GM21825 (cell line): ENCODE data around the gene ITPR1.
A peak's percentile ranks its signal among the peaks of the same experiment; 100 is the strongest.

Experiments
- ATAC-seq: cut with Tn5 transposase; IDR thresholded peaks from one replicate; pipeline ENCODE4 v1.9.1; 2021; ENCODE audit warnings: mild to moderate bottlenecking, moderate library complexity; ENCODE audit not compliant: unreplicated experiment

Gene ITPR1

DNA sequence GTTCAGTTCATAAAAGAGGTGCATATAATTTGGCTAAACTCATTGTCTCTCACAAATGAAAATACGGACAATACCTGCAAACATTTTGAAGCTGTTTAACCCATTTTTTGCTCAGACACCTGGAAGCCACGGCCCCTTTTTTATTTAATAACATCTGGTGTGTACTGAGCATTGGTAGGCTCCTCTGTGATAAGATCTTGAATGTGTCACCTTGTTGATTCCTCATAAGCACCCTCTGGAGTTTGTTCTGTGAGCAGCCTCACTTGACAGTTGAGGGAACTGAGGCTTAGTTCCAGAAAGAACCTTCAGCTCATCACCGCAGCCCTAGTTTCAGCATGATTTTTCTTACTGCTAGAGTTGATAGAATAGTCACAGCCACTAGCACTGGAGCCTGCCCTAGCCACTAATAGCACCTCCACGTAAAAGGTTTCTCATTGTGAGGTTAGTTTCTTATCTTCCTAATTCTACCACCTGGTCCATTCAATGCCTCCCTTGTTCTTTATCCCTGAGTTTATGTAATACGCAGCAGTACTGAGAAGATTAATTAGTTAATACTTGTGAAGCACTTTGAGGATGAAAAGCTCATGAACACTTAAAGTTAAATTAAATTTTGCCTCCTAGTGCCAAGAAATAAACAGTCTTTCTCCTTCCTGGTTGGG, 71.9 kb downstream of the ITPR1 start:
- no peak for ATAC-seq

DNA sequence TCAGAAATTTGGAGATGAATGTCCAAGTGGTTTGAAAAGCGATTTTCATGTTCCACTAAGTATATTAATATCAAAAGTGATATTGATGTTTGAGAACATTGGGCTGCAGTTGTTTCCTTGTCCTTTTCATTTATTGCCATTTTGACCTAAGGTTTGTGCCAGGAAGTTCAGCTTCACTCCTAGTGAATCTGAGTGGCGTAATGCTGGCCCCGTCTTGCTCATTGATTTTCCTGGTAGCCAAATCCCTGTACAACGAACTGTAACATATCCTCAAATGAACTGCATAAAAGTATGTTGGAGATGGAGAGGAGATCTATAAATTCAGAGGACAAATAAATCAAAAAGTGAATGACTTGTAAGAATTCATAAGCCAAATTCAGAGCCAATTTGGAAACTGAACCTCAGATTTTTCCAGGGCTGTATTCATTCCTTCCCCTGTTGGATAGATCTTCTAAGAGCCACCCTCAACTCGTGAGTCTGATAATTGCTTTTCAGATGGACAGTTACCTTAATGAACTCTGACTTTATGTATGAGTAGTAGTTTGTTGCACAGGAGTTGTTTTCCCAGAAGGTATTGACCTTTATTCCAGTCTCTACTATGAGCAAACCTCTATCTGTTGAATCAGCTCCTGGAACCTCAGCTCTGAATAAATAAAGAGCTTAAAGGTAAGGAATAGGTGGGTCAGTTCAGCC, 72.8 kb downstream of the ITPR1 start:
- ATAC-seq: no peak

DNA sequence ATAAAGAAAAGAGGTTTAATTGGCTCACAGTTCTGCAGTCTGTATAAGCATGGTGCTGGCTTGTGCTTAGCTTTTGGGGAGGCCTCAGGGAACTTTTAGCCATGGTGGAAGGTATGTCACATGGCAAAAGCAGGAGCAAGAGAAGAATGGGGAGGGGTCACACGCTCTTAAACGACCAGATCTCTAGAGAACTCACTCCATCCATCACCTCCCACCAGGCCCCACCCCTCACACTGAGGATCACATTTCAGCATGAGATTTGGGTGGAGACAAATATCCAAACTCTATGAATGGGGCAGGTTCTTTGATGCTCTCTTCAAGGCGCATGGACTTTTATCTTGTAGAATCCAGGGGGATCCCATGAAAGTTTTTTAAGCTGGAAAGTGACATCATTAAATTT, 75.7 kb downstream of the ITPR1 start:
- no peak for ATAC-seq

DNA sequence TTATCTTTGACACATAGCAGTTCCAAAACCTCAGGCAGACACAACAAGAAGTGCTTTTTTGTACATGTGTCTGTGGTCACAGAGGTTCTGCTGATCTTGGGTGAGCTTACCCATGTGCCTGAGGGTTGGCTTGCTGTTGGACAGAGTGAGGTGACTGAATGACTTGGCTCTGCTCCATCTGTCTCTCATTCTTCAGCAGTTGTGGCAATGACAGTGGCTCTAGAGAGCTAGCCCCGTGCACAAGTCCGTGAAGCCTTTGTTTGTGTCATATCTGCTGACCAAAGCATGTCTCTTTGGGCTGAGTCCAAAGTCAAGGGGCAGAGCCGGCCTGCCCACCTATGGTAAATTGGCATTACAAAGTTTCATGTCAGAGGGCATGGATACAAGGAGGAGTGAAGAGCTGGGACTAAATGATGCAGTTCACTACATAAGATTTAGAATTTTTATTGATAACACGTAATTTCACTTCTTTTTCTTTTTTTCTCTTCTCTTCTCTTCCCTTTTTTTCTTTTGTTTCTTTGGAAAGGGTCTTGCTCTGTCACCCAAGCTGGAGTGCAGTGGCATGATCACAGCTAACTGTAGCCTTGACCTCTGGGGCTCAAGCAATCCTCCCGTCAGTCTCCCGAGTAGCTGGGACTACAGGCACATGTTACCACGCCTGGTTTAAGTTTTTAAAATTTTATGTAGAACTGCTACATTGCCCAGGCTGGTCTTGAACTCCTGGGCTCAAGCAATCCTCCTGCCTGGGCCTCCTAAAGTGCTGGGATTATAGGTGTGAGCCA, 77.9 kb downstream of the ITPR1 start:
- ATAC-seq: no peak

DNA sequence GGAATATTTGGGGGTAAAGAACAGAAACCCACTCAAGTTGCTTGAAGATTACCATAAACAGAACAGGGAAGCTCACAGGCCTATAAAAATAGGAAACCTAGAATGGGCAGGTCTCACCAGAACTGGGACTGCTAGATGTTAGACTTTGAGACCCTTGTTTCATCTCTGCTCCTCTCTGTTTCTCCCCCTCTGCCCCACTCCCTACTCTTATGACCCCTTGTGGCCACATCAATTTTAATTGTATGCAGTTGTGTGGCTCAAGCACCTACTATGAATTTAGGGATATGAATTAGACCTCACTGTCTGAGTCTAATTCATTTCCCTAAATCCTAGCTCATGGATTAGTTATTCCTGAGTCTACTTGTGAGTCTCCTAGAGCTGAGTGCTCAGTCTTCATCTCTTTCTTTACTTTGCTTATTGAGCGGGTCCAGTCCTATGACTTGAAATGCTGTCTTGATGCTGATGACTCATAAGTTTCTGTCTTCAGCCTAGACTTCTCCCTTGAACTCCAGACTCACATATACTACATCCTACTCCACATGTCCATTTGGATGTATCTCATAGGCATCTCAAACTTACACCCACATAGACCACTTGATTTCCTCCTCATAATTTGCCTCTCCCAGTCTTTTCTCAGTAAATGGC, 78.7 kb downstream of the ITPR1 start:
- ATAC-seq: no peak

DNA sequence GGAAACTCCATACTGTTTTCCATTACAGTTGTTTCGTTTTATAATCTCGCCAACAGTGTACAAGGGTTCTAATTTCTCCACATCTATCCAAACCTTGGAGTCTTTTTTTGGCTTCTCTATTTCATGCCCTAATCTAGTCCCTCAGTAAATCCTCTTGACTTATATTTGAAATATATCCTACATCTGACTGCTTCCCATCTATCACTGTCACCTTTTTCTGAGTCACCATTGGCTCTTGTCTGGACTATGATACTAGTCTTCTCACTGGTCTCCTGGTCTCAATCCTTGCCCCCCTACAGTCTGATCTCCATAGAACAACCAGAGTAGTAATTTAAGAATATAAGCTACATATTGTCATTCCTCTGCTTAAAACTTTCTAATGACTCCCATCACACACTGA, 80.0 kb downstream of the ITPR1 start:
- no peak for ATAC-seq

DNA sequence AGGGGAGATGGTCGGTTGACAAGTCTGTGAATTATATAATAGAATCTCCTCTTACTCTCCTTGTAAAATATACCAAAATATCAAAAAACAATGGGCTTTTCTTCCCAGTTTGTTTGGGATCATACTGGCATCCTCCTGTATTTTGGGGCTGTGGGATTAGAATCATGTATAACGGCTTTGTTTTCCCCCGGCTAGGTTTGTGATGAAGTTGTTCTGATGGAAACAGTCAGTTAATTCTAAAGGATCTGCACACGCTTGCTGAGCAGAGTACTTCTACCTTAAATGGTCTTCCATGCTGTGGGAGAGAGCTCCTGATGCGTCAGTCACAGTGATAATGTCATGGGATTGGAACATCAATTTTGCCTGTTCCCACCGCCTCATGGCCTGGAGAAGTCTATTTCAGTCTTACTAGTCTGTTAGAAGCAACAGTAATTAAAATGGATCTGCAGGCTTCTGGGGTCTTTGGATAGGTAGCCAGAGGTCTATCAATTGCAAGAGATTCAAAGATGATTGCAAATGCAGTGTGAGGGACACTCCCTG, 81.3 kb downstream of the ITPR1 start:
- no peak for ATAC-seq

DNA sequence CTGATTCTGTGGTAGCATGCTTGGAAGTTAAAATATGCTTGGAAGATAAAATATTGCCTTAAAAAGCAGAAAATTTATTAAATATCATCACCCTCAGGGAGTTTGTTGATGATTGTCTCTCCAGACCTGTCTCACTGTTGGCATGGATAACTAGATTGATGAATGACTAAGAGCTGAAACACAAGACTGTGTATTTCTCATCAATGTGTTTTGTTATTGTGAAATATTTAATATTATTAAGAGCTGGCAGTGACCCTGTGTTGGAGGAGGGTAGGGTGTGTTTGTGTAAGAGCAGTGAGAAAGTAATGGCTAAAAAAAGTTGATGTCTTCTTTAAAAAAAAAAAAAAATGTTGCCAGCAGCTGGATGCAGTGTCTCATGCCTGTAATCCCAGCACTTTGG, 82.2 kb downstream of the ITPR1 start:
- ATAC-seq: no peak

DNA sequence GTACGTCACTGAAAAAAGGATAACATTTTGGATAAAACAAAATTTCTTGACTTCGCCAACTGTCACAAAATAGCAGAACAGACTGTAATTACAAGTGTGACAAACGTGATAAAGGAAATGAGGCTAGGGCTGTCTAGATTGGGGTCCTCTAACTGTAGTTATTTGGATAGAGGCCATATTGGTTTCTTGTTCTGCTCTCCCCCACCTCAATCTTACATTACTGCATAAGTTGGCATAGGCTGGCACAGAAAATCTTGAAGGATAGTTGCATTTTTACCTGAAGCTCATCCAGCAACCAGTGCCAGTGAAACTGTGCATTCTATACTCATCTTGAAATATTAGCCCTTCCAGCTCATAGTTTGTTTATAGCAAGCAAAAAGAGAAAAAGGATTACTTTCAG, 84.6 kb downstream of the ITPR1 start:
- ATAC-seq: no peak

DNA sequence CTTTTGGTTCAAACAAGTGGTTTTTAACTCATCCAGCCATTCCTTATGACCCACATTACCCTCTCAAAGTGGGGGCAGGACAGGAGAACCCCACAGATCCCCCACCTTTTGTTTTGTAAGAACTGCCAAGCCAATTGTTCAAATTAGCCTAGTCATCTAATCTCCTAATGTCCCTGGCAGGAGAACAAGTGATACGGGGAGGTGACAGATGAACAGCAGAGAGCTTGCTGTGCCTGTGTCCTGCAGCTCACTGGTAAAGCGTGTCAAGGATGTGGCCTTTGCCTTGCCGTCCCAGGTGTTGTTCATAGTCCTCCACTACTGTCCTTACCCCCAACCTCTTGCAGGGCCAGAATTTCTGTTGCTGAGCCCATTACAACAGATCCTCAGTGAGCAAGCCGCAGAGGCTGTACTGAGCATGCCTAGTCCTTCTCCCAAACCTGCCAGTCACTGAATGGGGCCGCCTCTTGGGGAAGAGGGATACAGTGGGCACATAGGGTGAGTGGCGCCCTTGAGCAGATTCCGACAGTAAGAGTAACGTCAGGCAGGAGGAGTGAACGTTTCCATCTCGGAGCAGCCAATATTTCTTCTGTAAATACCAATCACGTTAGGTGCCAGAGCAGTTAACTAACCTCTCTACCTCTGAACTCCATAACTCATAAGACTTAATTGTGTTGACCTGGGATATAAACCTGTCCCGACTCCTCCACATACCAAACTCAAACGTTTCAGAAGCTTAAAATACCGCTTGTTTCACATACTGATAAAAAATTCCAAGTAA, 87.4 kb downstream of the ITPR1 start:
- ATAC-seq: no peak

DNA sequence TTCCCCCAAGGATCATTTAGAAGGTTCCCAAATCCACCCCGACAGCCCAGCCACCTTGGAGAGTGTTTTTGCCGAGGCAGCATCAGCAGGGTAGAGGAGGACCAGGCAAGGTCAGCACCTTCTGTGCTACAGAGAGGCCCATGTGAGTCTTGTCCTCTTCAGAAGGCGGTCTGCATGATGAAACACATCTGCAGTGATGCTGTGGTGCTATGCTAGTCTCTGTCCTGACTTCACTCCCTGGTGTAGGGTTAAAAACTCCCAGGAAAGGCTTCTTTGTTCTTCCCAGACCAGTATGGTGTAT, 87.9 kb downstream of the ITPR1 start:
- ATAC-seq: no peak

DNA sequence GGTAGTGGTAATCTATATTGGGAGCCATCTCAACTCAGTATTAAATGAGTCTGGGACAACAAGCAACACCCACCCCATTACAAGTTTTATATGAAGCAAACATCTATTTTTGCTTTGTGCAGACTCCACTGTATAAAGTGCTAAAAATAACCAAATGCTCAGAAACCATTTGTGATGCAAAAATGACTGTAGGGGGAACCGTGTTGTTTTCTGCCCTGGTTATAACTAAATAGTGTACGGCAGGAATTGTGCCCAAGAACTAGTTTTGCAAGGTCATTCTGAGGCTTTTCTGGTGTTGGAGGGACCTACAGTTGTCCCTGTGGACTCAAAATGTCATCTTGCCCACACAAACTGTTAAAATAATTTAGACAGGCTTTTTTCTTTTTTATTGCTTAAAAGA, 88.3 kb downstream of the ITPR1 start:
- no peak for ATAC-seq

DNA sequence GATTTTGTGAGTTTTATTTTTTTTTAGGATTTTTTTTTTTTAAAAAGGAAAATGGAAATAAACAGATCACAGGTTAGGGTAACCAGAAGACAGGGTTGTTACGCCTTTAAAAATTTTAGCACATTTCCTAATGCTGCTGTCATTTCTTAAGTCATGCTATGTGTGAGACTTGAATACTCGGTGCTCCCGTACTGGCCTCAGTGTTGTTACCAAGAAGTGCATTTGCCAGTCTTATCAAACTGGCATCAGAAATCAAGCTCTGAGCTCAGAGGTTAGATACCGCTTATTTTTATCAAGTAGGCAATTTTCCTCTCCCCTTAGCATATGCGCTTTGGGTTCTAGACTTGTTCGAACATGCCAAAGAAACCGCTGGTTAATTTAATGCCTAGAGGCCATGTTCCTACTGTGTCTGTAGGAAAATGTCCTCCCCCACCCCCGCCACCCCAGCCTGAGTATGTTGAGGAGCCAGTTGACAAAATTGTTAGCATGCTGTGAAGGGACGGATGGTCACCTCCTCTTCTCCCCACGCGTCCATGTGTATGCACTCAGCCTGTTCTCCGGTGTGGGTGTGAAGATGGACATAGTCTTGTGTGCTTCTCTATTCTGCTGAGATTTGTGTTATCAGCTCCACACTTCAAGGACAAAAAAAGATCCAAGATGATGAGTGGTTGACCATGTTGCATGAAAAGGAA, 88.9 kb downstream of the ITPR1 start:
- no peak for ATAC-seq

DNA sequence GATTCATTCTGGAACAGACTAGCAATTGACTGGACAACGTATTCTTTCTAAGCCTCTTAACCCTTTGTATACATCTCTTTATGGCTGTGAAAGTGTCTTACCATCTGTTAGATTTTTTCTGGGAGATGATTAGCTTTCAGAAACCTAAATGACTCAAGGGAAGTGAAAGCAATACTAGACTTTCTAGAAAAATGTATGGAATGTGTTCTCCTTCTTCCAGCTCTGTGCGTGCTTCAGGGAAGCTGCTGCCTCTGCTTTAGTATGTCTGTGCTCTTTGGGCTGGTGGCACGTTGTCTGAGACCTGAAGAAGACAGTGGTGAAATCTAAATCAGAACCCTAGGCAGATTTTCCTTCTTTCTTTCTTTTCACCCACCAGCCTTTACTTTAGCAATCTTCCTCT, 89.5 kb downstream of the ITPR1 start:
- ATAC-seq: no peak

DNA sequence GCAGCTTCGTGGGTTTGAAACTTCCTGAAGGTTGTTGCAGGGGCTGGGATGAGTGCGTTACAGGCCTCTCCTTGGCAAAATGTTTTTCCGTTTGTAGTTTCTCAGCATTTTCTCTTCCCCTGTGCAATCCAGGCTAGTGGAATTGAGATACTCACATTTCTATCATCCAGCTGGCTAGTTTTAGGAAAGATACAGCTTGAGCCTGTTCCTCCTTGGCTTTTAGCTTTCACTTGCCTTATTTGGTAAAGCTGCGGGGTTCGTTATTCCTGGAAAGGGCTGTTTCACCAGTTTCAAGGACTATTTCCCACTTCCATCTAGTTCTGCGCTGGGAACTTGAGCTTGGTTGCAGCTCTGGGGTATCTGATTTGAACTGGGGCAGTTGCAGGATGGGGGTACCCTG, 90.3 kb downstream of the ITPR1 start:
- ATAC-seq: no peak

DNA sequence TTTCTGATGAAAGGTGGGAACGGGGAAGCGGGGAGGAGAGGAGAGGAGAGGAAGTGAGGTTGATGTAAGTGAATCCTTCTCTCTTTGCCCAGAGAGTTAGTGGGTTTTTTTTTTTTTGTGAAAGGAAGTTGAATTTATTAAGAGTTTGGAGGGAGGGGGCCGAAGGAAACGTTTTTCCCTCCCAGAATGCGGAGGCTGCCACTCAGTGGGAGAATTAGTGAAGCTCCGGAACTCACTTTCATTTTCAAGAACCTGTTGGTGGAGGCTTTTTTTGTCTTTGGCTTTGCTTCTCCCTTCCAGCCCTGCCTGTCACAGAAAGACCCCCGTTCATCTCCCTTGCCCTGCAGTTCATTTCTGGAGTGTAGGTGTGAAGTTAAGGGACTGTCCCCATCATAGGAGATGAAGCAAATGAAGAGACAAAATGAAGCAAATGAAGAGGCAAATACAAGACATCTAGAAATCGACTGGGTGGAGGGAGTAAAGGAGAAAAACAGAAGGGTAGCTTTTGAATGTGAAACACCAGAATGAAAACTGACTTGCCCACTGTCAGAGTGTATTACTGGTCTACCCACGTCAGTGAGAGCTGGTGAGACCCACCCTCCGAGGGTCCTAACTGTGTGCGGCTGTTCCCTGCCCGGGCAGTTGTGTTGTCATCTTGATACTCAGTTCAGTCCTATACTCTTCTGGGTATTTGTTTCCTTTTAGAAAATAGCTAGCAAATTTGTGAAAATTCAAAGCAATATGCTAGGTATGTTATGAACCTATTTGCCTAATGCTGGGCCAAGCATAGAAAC, 91.5 kb downstream of the ITPR1 start:
- peak; percentile 37 for ATAC-seq

DNA sequence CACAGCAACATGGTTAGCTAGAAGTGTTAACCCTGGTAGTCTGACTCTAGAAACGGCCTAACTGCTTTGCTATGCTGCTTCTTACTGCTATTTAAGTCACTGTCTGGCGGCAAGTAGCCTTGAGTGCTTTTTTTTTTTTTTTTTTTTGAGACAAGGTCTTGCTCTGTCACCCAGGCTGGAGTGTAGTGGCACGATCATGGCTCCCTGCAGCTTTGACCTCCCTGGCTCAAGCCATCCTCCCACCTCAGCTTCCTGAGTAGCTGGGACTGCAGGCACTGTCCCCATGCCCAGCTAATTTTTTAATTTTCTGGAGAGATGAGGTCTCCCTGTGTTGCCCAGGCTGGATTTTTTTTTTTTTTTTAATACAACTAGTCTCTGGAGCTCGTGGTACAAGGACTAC, 93.2 kb downstream of the ITPR1 start:
- no peak for ATAC-seq

DNA sequence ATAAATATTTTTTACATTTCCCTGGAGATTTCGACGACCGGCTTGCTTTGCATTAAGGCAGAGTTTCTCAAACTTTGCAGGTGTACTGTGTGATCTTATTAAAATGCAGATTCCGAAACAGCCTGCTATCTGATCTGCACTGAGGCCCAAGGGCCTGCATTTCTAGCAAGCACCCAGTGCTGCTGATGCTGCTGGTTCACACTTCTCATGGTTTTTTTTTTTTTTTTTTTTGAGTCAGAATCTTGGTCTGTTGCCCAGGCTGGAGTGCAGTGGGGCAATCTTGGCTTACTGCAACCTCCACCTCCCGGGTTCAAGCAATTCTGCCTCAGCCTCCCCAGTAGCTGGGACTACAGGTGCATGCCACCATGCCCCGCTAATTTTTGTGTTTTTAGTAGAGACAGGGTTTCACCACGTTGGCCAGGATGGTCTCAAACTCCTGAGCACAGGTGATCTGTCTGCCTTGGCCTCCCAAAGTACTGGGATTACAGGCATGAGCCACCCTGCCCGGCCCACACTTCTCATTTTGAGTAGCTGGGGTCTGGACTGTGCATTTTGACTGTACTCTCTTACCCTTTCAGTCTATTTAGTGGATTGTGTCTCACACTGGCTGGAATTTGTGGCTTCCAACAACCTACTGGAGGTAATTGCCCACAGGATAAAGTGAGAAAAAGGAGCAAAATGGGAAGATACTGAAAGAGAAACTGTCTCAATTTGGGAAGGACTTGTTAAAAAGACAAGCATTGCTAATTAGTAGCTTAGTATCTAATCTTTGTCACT, 94.1 kb downstream of the ITPR1 start:
- ATAC-seq: no peak

DNA sequence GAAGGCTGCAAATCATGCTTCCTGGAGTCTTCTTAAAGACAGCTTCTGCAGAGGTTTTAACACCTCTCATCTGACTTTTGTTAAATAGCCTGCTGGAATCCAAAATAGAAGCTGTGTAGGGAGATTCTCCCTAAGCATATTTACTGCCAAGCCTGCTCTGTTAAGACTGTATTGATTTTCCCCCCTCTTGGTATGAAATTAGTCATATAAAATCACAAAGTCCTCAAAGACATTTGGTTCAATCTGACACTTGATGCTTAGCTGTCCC, 94.6 kb downstream of the ITPR1 start:
- ATAC-seq: no peak
